IPS-18c (cell line): ENCODE results near the gene ZNF831.
A peak's percentile ranks its signal among the peaks of the same experiment; 100 is the strongest.

Experiments
- H3K4me3 ChIP-seq: 2 replicates; pipeline ENCODE4 v1.7.0; 2013; ENCODE audit warnings: low read depth, mild to moderate bottlenecking, low read length, moderate library complexity; ENCODE audit not compliant: insufficient read depth
- H3K9me3 ChIP-seq: one replicate; pipeline ENCODE4 v1.6.1; 2013; ENCODE audit warnings: mild to moderate bottlenecking, low read length, moderate library complexity; ENCODE audit not compliant: control insufficient read depth, insufficient read depth

Gene ZNF831

GRCh38 chr20:59217794-59218280 is 54.2 kb downstream of the ZNF831 start:
- H3K9me3 ChIP-seq = no peaks in the 10 kb centered on the region
- H3K4me3 ChIP-seq = no peak overlapping the region

- H3K4me3 ChIP-seq = no peak overlapping the region
These were observed 55.6 kb downstream of the ZNF831 start for GRCh38 chr20:59219211-59219610.

GRCh38 chr20:59220161-59220560 is 56.5 kb downstream of the ZNF831 start:
- Histone ChIP-seq H3K9me3 (no peaks in the 10 kb centered on the region), H3K4me3 (no peak overlapping the region)

More at GRCh38 chr20:59219211-59219610, 55.6 kb downstream of the ZNF831 start:
- H3K9me3 ChIP-seq = no peaks in the 10 kb centered on the region

- H3K9me3 ChIP-seq = no peaks in the 10 kb centered on the region
- H3K4me3 ChIP-seq = no peak overlapping the region
These were observed 57.6 kb downstream of the ZNF831 start for GRCh38 chr20:59221049-59221706.

GRCh38 chr20:59221707-59222252 is 58.2 kb downstream of the ZNF831 start:
- peak overlapping the region; percentile 40; the same call in 1 of the 2 replicates for H3K4me3 ChIP-seq
- no peaks in the 10 kb centered on the region for H3K9me3 ChIP-seq

GRCh38 chr20:59222253-59223181 is 58.9 kb downstream of the ZNF831 start:
- Histone ChIP-seq H3K4me3 (peak overlapping the region; percentile 40), H3K9me3 (no peaks in the 10 kb centered on the region)

- Histone ChIP-seq H3K4me3 (peak overlapping the region; percentile 40; the same call in 1 of the 2 replicates), H3K9me3 (no peaks in the 10 kb centered on the region)
These were observed 59.6 kb downstream of the ZNF831 start for GRCh38 chr20:59223182-59223601.

- Histone ChIP-seq H3K4me3 (no peak overlapping the region; the same call in 1 of the 2 replicates), H3K9me3 (no peaks in the 10 kb centered on the region)
These were observed 60.1 kb downstream of the ZNF831 start for GRCh38 chr20:59223750-59224149.

GRCh38 chr20:59224236-59224635 is 60.6 kb downstream of the ZNF831 start:
- no peaks in the 10 kb centered on the region for H3K9me3 ChIP-seq
- H3K4me3 ChIP-seq = no peak overlapping the region

- H3K9me3 ChIP-seq = no peaks in the 10 kb centered on the region
- no peak overlapping the region for H3K4me3 ChIP-seq
These were observed 66.8 kb downstream of the ZNF831 start for GRCh38 chr20:59230385-59230784.

GRCh38 chr20:59231124-59231804 is 67.6 kb downstream of the ZNF831 start:
- Histone ChIP-seq H3K4me3 (no peak overlapping the region), H3K9me3 (no peaks in the 10 kb centered on the region)

GRCh38 chr20:59232618-59233017 is 69.0 kb downstream of the ZNF831 start:
- Histone ChIP-seq H3K4me3 (no peak overlapping the region), H3K9me3 (no peaks in the 10 kb centered on the region)

- H3K4me3 ChIP-seq = no peak overlapping the region
- H3K9me3 ChIP-seq = no peaks in the 10 kb centered on the region
These were observed 71.6 kb downstream of the ZNF831 start for GRCh38 chr20:59235226-59235625.

GRCh38 chr20:59240006-59240405 is 76.4 kb downstream of the ZNF831 start:
- H3K9me3 ChIP-seq = no peaks in the 10 kb centered on the region
- no peak overlapping the region; the same call in 1 of the 2 replicates for H3K4me3 ChIP-seq

GRCh38 chr20:59242714-59243626 is 79.3 kb downstream of the ZNF831 start:
- H3K4me3 ChIP-seq = no peak overlapping the region
- H3K9me3 ChIP-seq = no peaks in the 10 kb centered on the region

- Histone ChIP-seq H3K9me3 (no peaks in the 10 kb centered on the region), H3K4me3 (no peak overlapping the region)
These were observed 83.2 kb downstream of the ZNF831 start for GRCh38 chr20:59246691-59247400.
